SHP77 treated with DMSO at 0.1 percent for 48 hours (cell line): ENCODE data around the gene SLIT3.

Experiments used
- DNase-seq: peaks from one replicate; lab custom pipeline; 2025; lab: John Stamatoyannopoulos, UW

Gene SLIT3

DNA sequence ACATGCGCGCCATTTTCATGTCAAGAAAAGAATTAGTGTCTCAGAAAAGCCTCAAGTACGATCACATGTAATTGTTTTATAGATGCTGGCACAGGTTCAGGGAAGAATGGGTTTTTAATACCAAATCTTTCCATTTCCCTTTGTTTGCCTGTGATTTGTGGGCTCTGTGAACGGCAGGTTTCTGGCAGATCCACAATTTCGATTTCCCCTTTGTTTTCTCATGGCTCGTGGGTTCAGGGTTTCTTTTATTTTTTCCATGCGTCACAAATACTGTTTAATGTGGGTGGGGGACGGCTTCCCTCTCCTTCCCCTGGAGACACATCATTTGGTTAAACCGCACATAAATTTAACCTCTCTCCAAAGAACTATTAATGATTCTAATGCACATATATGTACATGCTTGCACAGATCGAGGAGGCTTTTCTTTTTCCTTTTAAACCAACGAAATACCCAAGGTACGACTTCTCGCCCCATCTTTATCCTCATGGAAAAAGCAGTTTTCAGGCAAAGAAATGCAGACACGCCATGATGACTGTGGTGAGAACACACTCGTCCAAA, 195.9 kb downstream of the SLIT3 start:
- DNase-seq: no peak

DNA sequence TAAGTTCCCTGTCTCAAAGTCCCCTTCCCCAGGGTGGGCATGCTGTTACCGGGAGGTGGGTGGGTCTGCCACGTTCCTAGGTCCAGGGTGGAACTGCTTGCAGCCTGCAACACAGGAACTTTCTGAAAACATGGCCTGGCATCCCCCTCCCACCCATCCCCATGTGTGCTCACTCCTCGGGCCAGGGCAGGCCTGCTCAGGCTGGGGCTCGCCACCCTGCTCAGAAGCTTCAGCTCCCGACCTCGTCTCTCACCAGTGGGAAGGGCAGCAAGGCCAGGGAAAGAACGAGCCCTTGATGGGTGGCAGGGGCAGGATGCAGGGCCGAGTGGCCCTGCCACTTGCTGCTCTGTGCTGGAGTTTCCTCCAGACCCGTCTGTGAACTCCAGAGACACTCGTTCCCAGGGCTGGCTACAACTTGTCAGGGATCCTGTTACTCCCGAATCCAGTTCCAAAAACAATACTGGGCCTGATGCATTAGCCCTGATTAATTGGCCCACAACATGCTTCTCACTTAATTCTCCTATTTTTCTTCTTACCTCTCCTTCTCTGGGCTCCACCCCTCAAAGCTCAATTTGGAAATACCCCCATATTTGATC, 197.3 kb downstream of the SLIT3 start:
- DNase-seq: no peak

DNA sequence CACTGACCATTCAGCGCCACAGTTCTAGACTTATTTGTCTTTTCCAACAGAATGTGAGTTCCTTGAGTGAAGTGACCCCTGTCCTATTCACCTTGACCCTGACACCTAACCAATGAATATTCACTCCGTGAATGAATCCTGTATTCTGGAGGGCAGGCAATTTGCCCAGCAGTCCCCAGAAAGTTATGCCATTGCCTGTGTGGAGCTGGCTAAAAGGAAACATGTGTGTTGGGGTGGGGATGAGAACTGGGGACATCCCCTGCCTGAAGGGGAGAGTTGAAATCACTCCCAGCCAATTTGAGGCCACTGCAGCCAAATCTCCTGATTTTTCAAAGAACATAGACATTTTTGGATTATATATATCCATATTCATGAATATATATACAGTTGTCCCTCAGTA, 199.0 kb downstream of the SLIT3 start:
- no peak for DNase-seq

DNA sequence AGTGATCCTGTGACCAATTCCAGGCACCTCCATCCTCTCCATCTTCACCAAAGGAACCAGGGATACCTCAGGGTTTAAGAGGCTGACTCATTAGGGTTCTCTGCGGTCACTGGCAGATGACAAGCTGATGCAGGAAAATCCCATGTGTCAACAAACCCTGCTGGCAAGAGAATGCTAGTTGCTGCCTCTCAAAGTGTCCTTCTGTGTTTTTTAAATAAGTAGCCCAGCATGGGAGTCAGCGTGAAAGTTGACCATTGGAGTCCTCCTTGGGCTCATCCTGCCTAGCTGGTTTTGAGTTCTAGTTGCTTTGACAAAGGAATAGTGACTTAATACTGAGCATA, 200.2 kb downstream of the SLIT3 start:
- DNase-seq: no peak

DNA sequence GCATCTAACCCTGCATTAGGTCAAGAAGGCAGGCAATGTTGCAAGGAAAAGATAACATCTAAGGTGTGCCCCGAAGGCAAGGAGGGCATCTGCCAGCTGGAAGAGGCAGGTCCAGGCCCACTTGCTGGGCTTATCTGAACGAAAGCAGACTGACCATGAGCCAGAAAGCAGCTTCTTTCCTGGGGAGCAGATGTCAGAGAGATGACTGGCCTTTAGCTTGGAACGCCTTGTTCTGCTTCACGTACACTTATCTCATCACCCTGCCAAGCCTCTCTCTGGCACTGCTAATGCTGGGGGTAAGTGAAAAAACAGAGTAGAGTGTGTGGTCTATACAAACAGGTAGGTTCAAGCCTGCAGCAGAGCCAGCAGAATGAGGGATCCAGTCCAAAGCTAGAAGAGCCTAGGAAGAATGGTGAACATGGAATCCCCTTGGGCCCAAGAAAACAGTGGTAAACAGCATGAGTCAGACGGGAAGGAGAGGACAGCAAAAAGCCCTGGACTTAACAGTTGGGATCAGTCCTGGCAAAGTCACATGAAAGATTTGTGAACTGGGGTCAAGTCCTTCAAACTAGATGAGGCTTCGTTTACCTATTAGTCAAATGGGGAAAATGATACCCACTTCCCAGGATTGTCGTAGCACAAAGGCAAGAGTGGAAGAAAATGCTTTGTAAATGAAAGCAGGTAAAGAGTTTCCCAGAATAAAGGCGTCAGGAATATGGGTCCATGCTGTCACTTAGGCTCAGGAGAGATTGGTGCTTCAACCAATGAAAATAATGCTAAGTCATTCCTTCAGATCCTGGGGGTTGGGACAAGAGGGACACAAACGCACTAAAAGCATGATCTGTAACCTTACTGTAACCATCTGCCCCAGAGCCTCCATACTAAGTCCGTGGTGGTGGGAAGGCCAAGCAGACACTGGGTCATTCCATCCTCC, 200.9 kb downstream of the SLIT3 start:
- DNase-seq: no peak

DNA sequence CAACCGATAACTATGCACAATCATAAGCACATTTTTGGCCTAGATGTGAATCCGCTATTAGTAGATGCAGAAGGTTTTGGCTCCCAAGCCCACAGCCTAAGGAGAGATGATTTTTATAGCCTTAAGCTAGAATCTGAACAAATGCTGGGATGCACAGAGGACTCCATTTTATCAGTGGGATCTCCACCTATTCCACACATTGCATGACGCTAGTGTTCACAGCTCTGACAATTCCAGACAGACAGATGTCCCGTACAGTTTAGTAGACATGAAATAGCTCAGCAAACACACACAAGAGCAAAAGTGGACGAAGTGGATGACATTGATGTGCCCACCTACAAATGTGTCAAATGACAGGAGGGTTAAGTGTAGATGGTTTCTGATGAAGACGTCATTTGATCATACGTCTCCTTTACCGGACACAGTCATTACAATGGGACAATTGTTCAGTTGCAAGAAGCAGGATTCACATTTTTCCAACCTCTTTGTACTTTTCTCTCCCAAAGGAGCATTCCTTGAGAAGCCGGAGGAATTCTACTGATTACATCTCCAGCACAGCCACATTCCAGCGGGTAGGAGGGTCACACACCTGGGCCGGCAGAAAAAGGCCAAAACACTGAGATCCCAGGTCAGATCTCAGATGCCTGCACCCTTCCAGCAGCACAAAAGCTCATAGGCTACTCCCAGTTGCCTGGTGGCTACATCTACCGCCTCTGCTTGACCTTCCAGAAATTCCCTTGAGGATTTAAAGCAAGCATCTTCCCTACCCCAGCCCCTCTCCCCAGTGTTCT, 202.4 kb downstream of the SLIT3 start:
- DNase-seq: no peak

DNA sequence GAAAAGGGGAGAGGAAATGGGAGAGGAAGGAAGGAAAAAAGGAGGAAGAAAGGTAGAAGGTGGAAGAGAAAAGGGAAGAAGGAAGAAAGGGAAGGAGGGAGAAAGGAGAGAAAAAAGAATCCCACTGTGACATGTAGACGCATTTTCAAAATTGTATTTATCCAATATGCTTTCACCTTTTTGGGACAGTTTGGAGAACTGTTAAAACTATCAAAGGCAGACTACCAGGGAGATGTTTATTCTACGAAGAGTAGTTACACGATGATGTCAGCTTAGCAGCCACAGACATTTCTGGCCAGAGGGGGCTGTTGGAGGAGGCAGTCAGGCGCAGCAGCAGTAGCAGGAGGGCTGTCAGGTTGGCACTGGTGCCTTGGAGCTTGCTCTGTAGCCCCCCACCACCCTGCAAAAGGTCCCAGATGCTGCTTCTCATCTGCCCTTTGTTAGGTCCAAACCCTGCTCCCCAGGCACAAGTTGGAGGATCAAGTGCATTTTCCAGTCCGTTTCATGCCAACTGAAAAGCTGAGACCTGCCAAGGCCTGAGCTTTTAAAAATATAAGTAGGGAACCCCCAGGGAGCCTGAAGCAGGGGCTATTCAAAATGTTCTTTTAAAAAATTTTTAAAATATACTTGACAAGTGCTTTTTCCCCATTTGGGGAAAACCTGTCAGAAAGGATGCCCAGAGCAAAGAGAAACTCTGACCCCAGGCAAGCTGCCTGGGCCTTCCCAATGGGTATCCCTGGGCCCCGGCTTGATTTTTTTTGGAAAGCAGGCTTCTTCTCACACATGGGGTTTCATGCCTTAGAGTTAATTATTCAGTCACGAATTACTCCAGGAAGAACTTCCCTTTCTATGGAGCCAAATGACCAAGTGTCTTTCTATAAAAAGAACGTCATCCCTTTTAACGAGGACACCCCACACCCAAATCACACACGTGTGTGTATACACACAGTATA, 203.3 kb downstream of the SLIT3 start:
- no peak for DNase-seq

DNA sequence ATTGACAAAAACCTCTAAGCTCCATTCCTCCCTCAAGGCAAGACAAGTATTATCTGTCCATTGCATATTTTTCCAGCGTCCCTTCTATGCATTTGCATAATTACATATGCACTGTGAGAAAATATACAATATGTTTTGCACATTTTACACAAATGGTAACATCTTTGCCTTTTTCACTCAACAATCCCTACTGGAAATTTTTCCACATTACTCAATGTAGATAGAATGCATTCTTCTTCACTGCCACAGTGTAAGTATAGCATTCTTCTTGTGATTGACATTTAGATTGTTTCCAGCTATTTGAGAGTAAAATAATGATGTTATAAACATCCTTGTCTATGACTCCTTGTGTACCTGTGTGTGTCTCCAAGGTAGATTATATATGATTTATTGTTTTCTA, 205.0 kb downstream of the SLIT3 start:
- no peak for DNase-seq

DNA sequence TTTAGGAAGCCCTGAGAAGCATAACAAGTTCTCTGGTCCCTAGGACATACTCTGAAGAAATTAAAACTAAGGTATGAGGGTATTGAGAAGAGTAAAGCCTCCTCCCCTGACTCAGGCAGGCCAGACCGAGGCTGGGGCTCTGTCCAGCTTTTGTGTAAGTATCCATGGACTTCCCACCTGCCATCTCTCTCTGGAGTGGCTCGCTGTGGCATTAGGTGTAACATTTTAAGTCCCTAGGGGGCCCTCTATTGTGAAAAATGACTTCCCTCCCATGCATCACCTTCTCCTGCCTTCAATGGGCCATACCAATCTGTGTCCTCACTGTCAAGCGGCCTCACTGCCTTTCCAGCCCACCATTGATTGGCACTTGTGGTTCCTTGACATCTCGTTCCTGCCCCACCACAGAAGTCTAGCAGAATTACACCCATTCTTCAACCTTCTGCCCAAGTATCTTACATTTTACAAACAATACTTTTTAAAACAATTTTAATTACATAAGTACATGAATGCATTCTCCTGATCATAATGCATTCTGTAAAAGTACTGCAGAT, 205.5 kb downstream of the SLIT3 start:
- DNase-seq: no peak

DNA sequence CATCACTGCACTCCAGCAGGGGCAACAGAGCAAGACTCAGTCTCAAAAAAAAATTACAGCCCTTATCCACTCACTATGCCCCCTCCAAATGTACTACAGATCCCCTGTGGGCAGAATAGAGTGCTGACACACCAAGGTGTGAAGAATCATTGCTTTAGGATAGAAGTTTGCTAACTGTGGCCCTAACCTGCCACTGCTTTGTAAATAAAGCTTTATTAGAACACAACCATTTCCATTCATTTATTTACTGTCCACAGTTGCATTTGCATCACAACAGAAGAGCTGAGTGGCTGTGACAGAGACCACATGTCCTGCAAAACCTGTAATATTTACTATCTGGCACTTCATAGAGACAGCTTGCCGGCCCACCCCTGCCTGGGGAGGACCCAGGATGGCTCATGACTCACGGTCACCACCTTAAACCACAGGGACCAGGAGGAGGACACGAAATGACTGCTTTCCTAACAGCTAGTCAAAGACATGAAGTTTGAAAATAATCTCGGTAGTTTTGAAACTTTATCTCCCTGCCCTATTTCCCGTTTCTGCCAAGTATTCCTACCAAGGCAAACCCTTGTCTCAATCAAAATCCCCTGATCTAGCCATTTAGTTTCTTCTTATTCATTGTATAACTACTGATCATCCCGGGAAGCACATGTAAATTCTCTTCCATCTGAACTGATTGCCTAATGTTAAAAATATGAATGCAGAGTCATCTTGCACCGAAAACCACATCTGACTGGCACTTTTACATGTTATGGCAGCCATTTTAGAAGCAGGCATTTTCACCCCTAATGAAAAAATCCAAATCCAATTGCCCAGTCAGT, 206.1 kb downstream of the SLIT3 start:
- no peak for DNase-seq

DNA sequence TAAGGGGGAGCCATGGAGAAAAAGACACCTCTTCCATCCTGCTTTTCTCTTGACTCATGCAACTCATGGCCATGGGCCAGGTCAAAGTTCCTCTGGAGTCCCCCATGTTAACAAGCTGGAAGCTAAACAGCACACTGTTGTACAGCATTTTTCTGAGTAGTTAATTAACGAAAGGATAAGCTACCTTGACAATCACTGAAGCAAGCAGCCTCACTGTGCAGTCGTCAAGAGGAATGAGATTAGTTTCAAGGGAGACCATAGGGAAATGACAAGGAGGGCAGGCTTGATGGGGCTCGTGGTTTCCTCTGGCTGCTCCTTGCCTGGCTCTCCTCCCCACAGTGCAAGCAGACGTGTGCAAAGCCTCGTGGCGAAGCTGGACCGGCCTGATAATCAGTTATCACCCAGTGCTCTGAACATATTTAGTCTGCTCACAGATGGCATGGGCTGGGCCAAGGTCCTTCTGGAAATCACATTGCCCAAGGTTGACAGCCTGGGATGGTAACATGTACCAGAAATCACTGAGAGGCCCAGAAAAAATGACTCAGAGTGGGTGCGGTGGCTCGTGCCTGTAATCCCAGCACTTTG, 209.5 kb downstream of the SLIT3 start:
- no peak for DNase-seq

DNA sequence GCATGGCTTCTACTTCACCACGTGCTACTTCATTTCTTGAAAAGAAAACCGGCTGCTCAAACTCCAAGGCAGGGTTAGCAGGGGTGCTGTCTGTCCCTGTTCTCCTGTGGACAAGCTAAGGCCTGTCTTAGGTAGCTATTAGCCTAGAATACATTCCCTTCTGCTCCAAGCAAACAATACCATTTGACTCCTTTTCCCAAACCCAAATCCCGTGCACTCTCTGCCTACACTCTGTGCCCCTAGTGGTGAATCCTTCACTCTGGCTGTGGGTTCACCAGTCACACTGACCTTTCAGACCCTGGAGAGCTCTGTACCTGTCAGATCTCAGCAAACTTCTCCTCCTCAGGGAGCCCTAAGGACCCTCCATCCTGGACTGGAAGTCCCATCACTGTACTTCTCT, 211.6 kb downstream of the SLIT3 start:
- no peak for DNase-seq

DNA sequence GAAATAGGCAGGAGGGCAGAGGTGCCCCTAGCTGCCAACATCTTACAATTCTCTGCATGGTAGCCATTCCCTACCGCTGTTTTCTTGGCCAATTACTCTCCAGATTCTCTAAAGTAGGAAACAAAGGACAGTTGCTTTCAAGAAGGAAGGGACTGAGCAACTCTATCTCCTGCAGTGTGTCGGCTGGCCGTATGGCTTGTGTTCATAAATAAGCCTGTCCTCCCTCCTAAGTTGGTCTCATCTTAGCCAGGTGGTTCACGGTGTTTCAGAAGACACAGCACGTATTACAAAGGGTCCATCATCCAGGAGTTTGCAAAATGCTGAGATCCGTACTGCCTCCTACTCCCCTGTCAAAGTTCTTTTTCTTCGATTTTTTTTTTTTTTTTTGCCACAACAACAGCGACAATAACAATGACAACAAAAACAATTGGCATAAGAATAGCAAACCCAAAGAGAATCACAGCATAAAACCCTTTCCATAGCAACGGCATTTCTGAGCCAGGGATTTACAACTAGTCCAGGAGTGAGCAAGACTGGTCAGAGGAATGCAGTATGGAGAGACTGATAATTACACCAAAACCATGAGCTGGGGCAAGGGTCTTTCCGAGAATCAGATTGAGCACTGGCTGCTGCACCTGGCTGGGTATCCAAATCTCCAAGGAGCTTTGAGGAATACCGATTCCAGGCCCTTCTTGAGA, 212.8 kb downstream of the SLIT3 start:
- DNase-seq: no peak

DNA sequence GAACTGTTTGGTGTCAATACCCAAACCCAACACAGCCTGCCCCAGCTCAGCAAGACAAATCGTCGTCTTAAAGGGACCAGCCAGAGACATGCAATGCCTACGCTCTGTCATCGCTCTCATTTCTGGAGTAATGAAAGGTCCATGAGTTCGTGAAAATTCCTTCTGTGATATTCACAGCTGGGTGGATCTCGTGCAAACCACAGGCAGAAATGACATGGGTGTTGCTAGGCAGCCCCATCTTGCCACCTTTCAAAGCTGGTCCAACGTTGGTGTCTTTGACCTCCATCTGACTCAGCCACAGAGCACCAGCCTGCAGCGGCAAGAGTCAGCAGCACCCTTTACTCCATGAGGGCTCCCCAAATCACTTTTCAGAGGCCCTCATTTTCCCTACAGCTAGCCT, 215.3 kb downstream of the SLIT3 start:
- DNase-seq: no peak

DNA sequence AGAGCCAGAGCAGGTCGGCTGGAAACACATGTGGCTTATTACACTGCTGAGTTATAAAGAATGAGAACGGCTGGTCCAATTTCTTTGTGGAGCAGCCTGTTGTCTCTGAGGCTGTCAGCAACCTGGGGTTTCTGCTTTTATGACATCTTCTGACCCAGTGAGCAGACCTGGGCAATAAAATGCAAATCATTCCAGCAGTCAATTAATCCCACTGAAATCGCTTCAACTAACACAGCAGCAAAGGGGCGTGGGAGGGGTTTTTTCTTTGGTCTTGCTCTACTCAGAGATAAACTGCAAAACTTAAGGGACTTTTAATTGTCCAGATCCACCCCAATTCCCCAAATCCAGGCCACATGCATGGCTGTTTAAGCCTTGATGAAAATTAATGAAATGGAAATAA, 215.7 kb downstream of the SLIT3 start:
- no peak for DNase-seq

DNA sequence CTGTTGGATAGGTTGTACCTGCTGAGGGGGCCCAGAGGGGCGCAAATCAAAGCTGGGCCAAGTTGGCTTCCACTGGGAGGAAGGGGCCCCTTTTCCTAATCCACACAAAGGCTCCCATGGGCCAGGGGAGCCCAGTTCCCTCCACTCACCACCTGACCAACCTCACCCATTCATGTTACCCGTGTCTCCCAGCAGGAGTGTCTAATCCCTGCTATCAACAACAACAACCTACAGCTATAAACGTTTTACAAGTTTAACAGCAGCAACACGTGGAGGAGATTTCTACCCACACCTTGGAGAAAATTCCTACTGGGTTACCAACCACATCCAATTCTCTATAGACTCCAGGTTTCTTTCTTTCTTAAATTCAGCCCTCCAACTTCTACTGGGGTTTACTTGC, 216.2 kb downstream of the SLIT3 start:
- no peak for DNase-seq

DNA sequence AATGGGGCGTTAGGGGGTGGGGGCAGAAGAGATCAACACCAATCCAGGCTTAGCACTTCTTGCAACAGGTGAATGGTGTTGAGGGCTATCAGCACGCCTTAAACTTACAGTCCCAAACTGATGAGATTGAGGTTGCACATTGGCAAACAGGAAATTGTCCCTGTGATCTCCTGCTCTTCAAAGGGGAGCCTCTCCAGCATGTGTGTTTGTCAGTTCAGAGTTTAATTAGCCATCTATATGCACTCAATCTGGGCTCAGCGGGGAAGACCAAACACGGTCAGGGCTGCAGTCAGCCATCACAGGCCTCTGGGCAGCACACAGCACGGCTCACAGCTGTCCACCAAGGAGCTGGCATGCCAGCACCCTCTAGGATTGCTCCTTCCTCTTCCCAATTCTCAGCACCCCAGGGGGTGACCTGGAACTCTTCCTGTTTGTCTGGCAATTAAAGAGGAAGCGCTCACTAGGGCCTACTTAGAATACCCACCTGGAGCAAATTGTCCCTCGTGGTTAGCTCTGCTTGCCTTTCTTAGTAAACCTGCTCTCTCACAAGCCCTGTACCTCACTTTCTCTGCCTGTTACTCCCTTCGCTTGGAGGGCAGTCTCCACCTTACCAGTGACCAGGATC, 217.4 kb downstream of the SLIT3 start:
- no peak for DNase-seq

DNA sequence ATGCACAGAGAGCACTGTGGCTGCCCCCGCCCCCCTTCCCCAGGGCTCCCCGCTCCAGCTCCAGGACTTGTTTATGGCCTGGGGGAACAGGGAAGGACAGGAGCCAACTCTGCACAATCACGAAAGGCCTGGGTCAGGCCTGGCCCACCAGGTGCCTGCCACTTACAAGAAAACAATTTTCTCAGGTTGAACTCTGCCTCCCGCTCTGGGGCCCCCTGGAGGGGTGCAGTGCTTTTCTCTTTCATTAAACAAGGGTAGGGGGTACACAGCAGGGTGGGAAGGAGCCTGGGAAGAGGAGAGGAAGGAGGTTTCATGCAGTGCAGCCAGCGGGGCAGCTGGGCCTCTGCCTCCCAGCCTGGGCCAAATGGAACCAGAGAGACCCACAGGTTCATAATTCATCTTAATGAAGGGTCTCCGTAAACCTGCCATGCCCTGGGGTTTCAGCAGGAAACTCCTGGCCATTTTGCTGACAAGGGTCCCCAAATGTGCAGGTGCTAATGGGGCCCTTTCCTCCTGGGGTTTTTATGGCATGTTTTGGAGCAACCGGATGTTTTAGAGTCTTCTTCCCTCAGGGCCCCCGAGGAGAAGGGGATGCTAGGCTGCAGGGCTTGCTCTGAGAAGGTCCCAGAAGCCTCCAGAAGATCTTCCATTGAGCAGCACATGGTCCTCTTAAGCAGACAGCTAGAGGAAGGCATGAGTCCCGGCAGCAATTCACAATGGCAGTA, 219.8 kb downstream of the SLIT3 start:
- no peak for DNase-seq
